GM10266 (cell line): ENCODE results near the gene PTPRN2.

Experiments used
- DNase-seq: peaks from one replicate; pipeline ENCODE4 v3.0.0; 2012; ENCODE audit errors: extremely low spot score
- CTCF ChIP-seq: IDR thresholded peaks from 2 replicates; pipeline ENCODE4 v1.5.1; 2012; ENCODE audit warnings: mild to moderate bottlenecking, low read depth; ENCODE audit not compliant: control insufficient read depth, insufficient read depth; ENCODE audit errors: missing control alignments

The PTPRN2 gene

DNA sequence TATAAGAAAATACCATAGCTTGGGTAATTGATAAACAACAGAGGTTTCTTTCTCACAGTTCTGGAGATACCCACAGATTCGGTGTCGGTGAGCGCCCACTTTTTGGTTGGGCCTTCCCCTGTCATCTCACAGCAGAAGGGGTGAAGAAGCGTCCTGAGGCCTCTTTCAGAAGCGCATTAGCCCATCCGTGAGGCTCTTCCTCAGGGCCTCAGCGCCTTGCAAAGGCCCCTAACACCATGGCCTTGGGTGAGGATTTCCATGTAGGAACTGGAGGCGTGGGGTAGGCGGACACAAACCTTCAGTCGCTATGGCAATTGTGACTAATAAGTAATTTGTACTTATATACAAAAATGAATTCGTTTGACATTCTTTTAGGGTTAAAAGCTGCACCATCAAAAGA, 316.0 kb downstream of the PTPRN2 start:
- no peak for DNase-seq
- TF ChIP-seq CTCF: no peak

DNA sequence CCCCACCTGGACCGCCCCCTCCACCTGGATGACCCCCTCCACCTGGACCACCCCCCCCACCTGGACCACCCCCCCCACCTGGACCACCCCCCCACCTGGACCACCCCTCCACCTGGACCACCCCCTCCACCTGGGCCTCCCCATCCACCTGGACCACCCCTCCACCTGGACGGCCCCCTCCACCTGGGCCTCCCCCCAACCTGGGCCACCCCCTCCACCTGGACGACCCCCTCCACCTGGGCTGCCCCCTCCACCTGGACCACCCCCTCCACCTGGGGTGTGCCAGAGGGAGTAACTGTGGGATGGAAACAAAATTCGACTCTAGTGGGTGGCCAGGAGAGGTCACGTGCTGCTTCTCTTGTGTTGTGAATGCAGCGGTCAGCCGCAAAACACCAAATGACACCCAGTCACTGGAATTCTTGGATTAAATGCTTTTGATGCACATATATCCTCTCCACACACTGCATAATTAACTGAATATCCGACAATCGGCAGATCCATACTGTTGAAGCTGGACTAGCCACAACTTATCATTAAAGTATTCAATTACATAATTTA, 316.7 kb downstream of the PTPRN2 start:
- DNase-seq: no peak
- no peak for TF ChIP-seq CTCF

- DNase-seq: no peak
- no peak for TF ChIP-seq CTCF
Observed at GRCh38 chr7:158270106-158270775, 317.4 kb downstream of the PTPRN2 start.

- no peak for TF ChIP-seq CTCF
- no peak for DNase-seq
Observed at GRCh38 chr7:158268816-158269535, 318.6 kb downstream of the PTPRN2 start.

DNA sequence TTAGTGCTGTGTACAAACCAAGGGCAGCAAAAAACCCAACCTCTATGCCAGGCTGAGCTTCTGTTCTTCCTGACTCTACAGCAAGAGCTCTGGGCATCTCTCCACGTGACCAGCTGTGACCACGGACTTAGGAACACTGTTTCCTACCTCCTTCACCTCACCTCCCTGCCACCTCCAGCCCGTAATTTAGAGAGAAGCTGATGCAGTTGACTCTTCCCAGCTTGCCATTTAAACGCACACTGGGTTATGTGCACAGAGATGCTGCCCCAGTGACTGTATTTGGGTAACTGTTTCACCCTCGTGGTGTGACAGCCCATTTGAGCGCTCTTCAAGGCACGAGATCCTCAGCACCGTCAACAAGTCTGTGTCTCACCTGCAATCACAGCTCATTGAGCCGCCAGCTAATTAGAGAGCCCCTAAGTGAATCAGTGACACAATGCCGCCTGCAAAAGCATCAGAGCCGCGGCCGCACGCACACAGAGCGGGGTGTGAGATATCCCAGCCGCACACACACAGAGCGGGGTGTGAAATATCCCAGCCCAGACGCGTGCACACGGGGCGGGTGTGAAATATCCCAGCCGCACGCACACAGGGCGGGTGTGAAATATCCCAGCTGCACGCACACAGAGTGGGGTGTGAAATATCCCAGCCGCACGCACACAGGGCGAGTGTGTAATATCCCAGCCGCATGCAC, 319.7 kb downstream of the PTPRN2 start:
- no peak for TF ChIP-seq CTCF
- DNase-seq: no peak

GRCh38 chr7:158266817-158267741, 320.5 kb downstream of the PTPRN2 start:
- TF ChIP-seq CTCF: no peak
- DNase-seq: no peak
